GM19238 (cell line): ENCODE measurements around the gene P3R3URF.
A peak's percentile ranks its signal among the peaks of the same experiment; 100 is the strongest.
"Not testable (repeated sequence)": the region's sequence is repeated elsewhere in the genome, so short reads cannot be mapped to it uniquely, and the experiment has no call there.

Experiments
- DNase-seq: peaks from one replicate; pipeline ENCODE4 v3.0.0; 2011; ENCODE audit warnings: low spot score; ENCODE audit not compliant: insufficient read length

The P3R3URF gene

GRCh38 chr1:46176211-46176865, at the start of gene P3R3URF:
Gene P3R3URF (minus strand): TSS chr1:46176488. CDS start chr1:46176471, 17 bp downstream.
- no peak for DNase-seq

- no peak for DNase-seq
These were observed 48.7 kb upstream of the P3R3URF start for GRCh38 chr1:46224966-46225365.

- DNase-seq = no peak
These were observed 47.2 kb upstream of the P3R3URF start for GRCh38 chr1:46223472-46223943.

GRCh38 chr1:46223055-46223454, 46.8 kb upstream of the P3R3URF start:
- DNase-seq = not testable (repeated sequence)

- no peak for DNase-seq
These were observed 45.5 kb upstream of the P3R3URF start for GRCh38 chr1:46221749-46222148.

GRCh38 chr1:46220808-46221207, 44.5 kb upstream of the P3R3URF start:
- DNase-seq = no peak

GRCh38 chr1:46219551-46220520, 43.5 kb upstream of the P3R3URF start:
- DNase-seq = no peak

- no peak for DNase-seq
These were observed 42.2 kb upstream of the P3R3URF start for GRCh38 chr1:46218443-46218842.

- DNase-seq = no peak
These were observed 39.2 kb upstream of the P3R3URF start for GRCh38 chr1:46215504-46215903.

- DNase-seq = no peak
These were observed 34.8 kb upstream of the P3R3URF start for GRCh38 chr1:46211051-46211450.

GRCh38 chr1:46210561-46210960, 34.3 kb upstream of the P3R3URF start:
- DNase-seq = no peak

GRCh38 chr1:46206399-46206798, 30.1 kb upstream of the P3R3URF start:
- DNase-seq = no peak

GRCh38 chr1:46205791-46206190, 29.5 kb upstream of the P3R3URF start:
- no peak for DNase-seq

GRCh38 chr1:46205141-46205540, 28.9 kb upstream of the P3R3URF start:
- no peak for DNase-seq

- DNase-seq = no peak
These were observed 28.1 kb upstream of the P3R3URF start for GRCh38 chr1:46204406-46204742.

- DNase-seq = no peak
These were observed 27.6 kb upstream of the P3R3URF start for GRCh38 chr1:46203738-46204405.

- DNase-seq = no peak
These were observed 23.0 kb upstream of the P3R3URF start for GRCh38 chr1:46199233-46199749.

GRCh38 chr1:46197964-46198811, 21.9 kb upstream of the P3R3URF start, which contains the start of gene POMGNT1:
Gene POMGNT1 (minus strand): TSS chr1:46198434. CDS start chr1:46197821, 613 bp downstream.
- DNase-seq = peak; percentile 96

- no peak for DNase-seq
These were observed 21.3 kb upstream of the P3R3URF start for GRCh38 chr1:46197560-46197963.

- DNase-seq = no peak
These were observed 20.3 kb upstream of the P3R3URF start for GRCh38 chr1:46196609-46197008.
